GM19397 (cell line): ENCODE results near the gene ZFPM1.

Source experiments
- ATAC-seq: cut with Tn5 transposase; IDR thresholded peaks from one replicate; pipeline ENCODE4 v1.9.1; 2021; ENCODE audit warnings: mild to moderate bottlenecking, moderate library complexity; ENCODE audit not compliant: unreplicated experiment

Gene ZFPM1

GRCh38 chr16:88417684-88418476, 35.2 kb upstream of the ZFPM1 start:
- no peak for ATAC-seq

- ATAC-seq: no peak
Measured at GRCh38 chr16:88418869-88419268, 34.2 kb upstream of the ZFPM1 start.

GRCh38 chr16:88419790-88420189, 33.3 kb upstream of the ZFPM1 start:
- no peak for ATAC-seq

- no peak for ATAC-seq
Measured at GRCh38 chr16:88420496-88420895, 32.6 kb upstream of the ZFPM1 start.

- ATAC-seq: no peak
Measured at GRCh38 chr16:88421301-88421700, 31.8 kb upstream of the ZFPM1 start.

GRCh38 chr16:88421871-88422433, 31.1 kb upstream of the ZFPM1 start:
- ATAC-seq: no peak

GRCh38 chr16:88422733-88423447, 30.2 kb upstream of the ZFPM1 start:
- ATAC-seq: no peak

GRCh38 chr16:88423448-88423850, 29.6 kb upstream of the ZFPM1 start:
- ATAC-seq: no peak

- ATAC-seq: no peak
Measured at GRCh38 chr16:88424587-88425235, 28.4 kb upstream of the ZFPM1 start.

- ATAC-seq: no peak
Measured at GRCh38 chr16:88426018-88426417, 27.1 kb upstream of the ZFPM1 start.

- ATAC-seq: no peak
Measured at GRCh38 chr16:88427376-88427775, 25.7 kb upstream of the ZFPM1 start.

GRCh38 chr16:88428156-88428555, 24.9 kb upstream of the ZFPM1 start:
- no peak for ATAC-seq

GRCh38 chr16:88428616-88429386, 24.3 kb upstream of the ZFPM1 start:
- no peak for ATAC-seq

GRCh38 chr16:88429387-88430184, 23.5 kb upstream of the ZFPM1 start:
- ATAC-seq: no peak

- ATAC-seq: no peak
Measured at GRCh38 chr16:88430185-88430523, 22.9 kb upstream of the ZFPM1 start.

- ATAC-seq: no peak
Measured at GRCh38 chr16:88430524-88431446, 22.3 kb upstream of the ZFPM1 start.

- ATAC-seq: no peak
Measured at GRCh38 chr16:88431651-88432050, 21.4 kb upstream of the ZFPM1 start.

GRCh38 chr16:88432174-88432573, 20.9 kb upstream of the ZFPM1 start:
- ATAC-seq: no peak

- ATAC-seq: no peak
Measured at GRCh38 chr16:88432753-88433152, 20.3 kb upstream of the ZFPM1 start.
